ENCODE data around the gene COLEC12.

DNA sequence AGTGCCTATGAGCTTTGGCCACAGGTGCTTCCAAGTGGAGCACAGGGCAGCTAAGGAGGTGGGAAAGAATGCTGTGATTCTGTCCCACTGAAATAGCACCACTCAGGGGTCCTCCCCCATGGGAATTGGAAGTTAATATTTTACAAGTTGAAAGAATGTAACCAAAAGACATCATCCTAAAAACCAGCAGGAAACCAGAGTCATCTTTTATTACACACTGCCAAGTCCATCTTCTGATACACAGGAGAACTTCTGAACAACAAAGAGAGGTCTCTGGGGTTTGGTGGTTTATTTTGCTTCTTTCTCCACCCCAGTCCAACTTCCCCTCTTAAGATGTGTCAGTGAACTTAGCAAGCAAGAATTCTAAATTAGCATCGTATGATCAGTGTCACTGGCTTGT, 47.7 kb downstream of the COLEC12 start:
- TF ChIP-seq CTCF (IDR thresholded peaks at IDR 0.05; ENCODE audit: poor library complexity) (no peak), EZH2phosphoT487 (IDR thresholded peaks at IDR 0.05; ENCODE audit: low read depth, severe bottlenecking, unreplicated experiment) (no peak)
